H1 (cell line): ENCODE results near the gene METRNL. TPM values are rescaled to one million over a fixed set of nuclear protein-coding genes. Genes with fewer than 3 reads are reported as not detected.

Source experiments
- CTCF ChIA-PET: fragments of 300-600 bp; sonication (Branson Sonifier 250); formaldehyde crosslinking; loops from one replicate; lab custom pipeline; 2021; ENCODE audit not compliant: partially characterized antibody; lab: Charles Lee
- POLR2A ChIA-PET: fragments of 300-600 bp; sonication (Branson Sonifier 250); formaldehyde crosslinking; loops from one replicate; lab custom pipeline; 2021; ENCODE audit warnings: inconsistent platforms; ENCODE audit not compliant: partially characterized antibody; lab: Charles Lee
- DNase-seq, 2 experiments: peaks; one replicate each; pipeline versions ENCODE4 v3.0.0 to v3.0.0-alpha.2; 2010 to 2022; ENCODE audit warnings: low spot score in 2 of 2, low read depth in 1 of 2, mixed read lengths in 1 of 2
- FAIRE-seq: peaks from 2 replicates; lab custom pipeline; 2011; peaks lifted over from hg19 to GRCh38; lab: Jason Lieb, UNC
- H2AFZ ChIP-seq: 2 replicates; pipeline ENCODE4 v1.8.1; 2012; ENCODE audit warnings: low read length, inconsistent platforms
- H2AK5ac ChIP-seq: 2 replicates; pipeline ENCODE4 v1.6.1; 2013; ENCODE audit warnings: low read depth, low read length
- H2BK120ac ChIP-seq: replicated peaks from 2 replicates; pipeline ENCODE3; 2013; ENCODE audit warnings: low read depth, low read length, inconsistent platforms
- H2BK12ac ChIP-seq: 2 replicates; pipeline ENCODE4 v1.6.1; 2013; ENCODE audit warnings: low read depth, low read length
- H2BK15ac ChIP-seq: 2 replicates; pipeline ENCODE4 v1.6.1; 2013; ENCODE audit warnings: low read length
- H2BK20ac ChIP-seq: 2 replicates; pipeline ENCODE4 v1.6.1; 2013; ENCODE audit warnings: low read length
- H2BK5ac ChIP-seq: 2 replicates; pipeline ENCODE4 v1.6.1; 2013; ENCODE audit warnings: low read depth, low read length
- H3K14ac ChIP-seq: 2 replicates; pipeline ENCODE4 v1.6.1; 2013; ENCODE audit warnings: inconsistent platforms; ENCODE audit not compliant: insufficient read length
- H3K18ac ChIP-seq: 2 replicates; pipeline ENCODE4 v1.6.1; 2013; ENCODE audit warnings: low read length; ENCODE audit errors: extremely low read depth
- H3K23ac ChIP-seq: 2 replicates; pipeline ENCODE4 v1.6.1; 2013; ENCODE audit warnings: inconsistent platforms; ENCODE audit not compliant: insufficient read length
- H3K23me2 ChIP-seq: 2 replicates; pipeline ENCODE4 v1.6.1; 2013; ENCODE audit warnings: low read depth, low read length
- H3K27ac ChIP-seq: 2 replicates; pipeline ENCODE4 v1.6.1; 2011; ENCODE audit warnings: low read depth, low read length, inconsistent platforms
- H3K27me3 ChIP-seq, 4 experiments: replicated peaks in 1 of 4; 1 replicate in 1 of 4; 2 replicates in 3 of 4; pipeline versions ENCODE4 v1.6.1 to v1.8.1; 2011 to 2013; ENCODE audit warnings: low read length in 3 of 4, mild to moderate bottlenecking in 3 of 4, inconsistent platforms in 2 of 4, mixed read lengths in 2 of 4, moderate library complexity in 1 of 4; ENCODE audit not compliant: control insufficient read depth in 3 of 4, insufficient read depth in 3 of 4; ENCODE audit errors: extremely low read depth in 1 of 4
- H3K36me3 ChIP-seq, 4 experiments: 2 replicates each; pipeline versions ENCODE4 v1.6.1 to v1.8.1; 2011 to 2013; ENCODE audit warnings: mild to moderate bottlenecking in 4 of 4, low read length in 3 of 4, moderate library complexity in 2 of 4, control low read depth in 1 of 4, inconsistent platforms in 1 of 4; ENCODE audit not compliant: insufficient read depth in 4 of 4, control insufficient read depth in 2 of 4
- H3K4ac ChIP-seq: replicated peaks from 2 replicates; pipeline ENCODE3; 2013; ENCODE audit warnings: low read length, low read depth, mixed read lengths, inconsistent platforms; ENCODE audit not compliant: insufficient read length
- H3K4me1 ChIP-seq, 4 experiments: replicated peaks in 1 of 4; 1 replicate in 1 of 4; 2 replicates in 3 of 4; pipeline versions ENCODE4 v1.6.1 to v1.8.1; 2011 to 2013; ENCODE audit warnings: low read length in 3 of 4, inconsistent platforms in 2 of 4, mixed read lengths in 1 of 4; ENCODE audit not compliant: insufficient read depth in 4 of 4, control insufficient read depth in 3 of 4
- H3K4me2 ChIP-seq, 2 experiments: 2 replicates each; pipeline versions ENCODE4 v1.6.1 to v1.8.1; 2011 to 2013; ENCODE audit warnings: low read depth in 2 of 2, low read length in 2 of 2, control low read depth in 1 of 2, inconsistent platforms in 1 of 2, mild to moderate bottlenecking in 1 of 2; ENCODE audit not compliant: insufficient read depth in 1 of 2
- H3K4me3 ChIP-seq, 4 experiments: fragments of 200-600, 300-600 bp in 1 of 4; sonication (generic), shearing (Covaris generic), sonication (Bioruptor Twin) in 1 of 4; 2 replicates each; pipeline versions ENCODE4 v1.5.1 to v1.8.1; 2011 to 2016; ENCODE audit warnings: low read length in 4 of 4, low read depth in 3 of 4, control low read depth in 2 of 4, inconsistent platforms in 2 of 4, mild to moderate bottlenecking in 2 of 4, mixed read lengths in 1 of 4, moderate library complexity in 1 of 4; ENCODE audit not compliant: insufficient read depth in 2 of 4; ENCODE audit errors: extremely low read depth in 1 of 4
- H3K56ac ChIP-seq: replicated peaks from 2 replicates; pipeline ENCODE3; 2013; ENCODE audit warnings: low read depth, mild to moderate bottlenecking, mixed read lengths, low read length, inconsistent platforms; ENCODE audit not compliant: insufficient read length
- H3K79me1 ChIP-seq: 2 replicates; pipeline ENCODE4 v1.6.1; 2013; ENCODE audit warnings: low read depth, low read length, control low read depth
- H3K79me2 ChIP-seq, 2 experiments: 2 replicates each; pipeline versions ENCODE4 v1.6.1 to v1.8.1; 2012 to 2013; ENCODE audit warnings: low read length in 2 of 2, mild to moderate bottlenecking in 2 of 2, inconsistent platforms in 1 of 2; ENCODE audit not compliant: insufficient read depth in 2 of 2, control insufficient read depth in 1 of 2
- H3K9ac ChIP-seq, 4 experiments: replicated peaks in 1 of 4; 1 replicate in 1 of 4; 2 replicates in 3 of 4; pipeline versions ENCODE4 v1.6.1 to v1.8.1; 2011 to 2013; ENCODE audit warnings: low read depth in 3 of 4, low read length in 3 of 4, control low read depth in 2 of 4, mild to moderate bottlenecking in 2 of 4, moderate library complexity in 2 of 4, inconsistent platforms in 1 of 4; ENCODE audit errors: extremely low read depth in 1 of 4
- H3K9me3 ChIP-seq, 2 experiments: 2 replicates each; pipeline versions ENCODE4 v1.6.1 to v1.8.1; 2012 to 2013; ENCODE audit warnings: mild to moderate bottlenecking in 2 of 2, moderate library complexity in 2 of 2, control low read depth in 1 of 2, inconsistent platforms in 1 of 2, low read depth in 1 of 2, low read length in 1 of 2, mixed read lengths in 1 of 2; ENCODE audit not compliant: insufficient read depth in 2 of 2
- H4K20me1 ChIP-seq, 2 experiments: replicated peaks in 1 of 2; 2 replicates each; pipeline versions ENCODE3 to v1.8.1; 2011 to 2013; ENCODE audit warnings: inconsistent platforms in 2 of 2, low read length in 2 of 2, mild to moderate bottlenecking in 1 of 2; ENCODE audit not compliant: insufficient read depth in 2 of 2, control insufficient read depth in 1 of 2
- H4K5ac ChIP-seq: 2 replicates; pipeline ENCODE4 v1.6.1; 2013; ENCODE audit warnings: low read length, low read depth, mixed read lengths, inconsistent platforms; ENCODE audit not compliant: insufficient read length
- H4K8ac ChIP-seq: 2 replicates; pipeline ENCODE4 v1.8.0; 2013; ENCODE audit warnings: mild to moderate bottlenecking, moderate library complexity, low read length, inconsistent platforms; ENCODE audit not compliant: insufficient read depth; ENCODE audit errors: extremely low read depth
- H4K91ac ChIP-seq: replicated peaks from 2 replicates; pipeline ENCODE3; 2013; ENCODE audit warnings: low read length, mixed read lengths, inconsistent platforms; ENCODE audit not compliant: insufficient read length
- EZH2 ChIP-seq: fragments of 200-600 bp; sonication (generic); IDR thresholded peaks from 2 replicates; pipeline ENCODE4 v1.7.1; 2012; ENCODE audit warnings: low read depth, mild to moderate bottlenecking, moderate library complexity, low read length, inconsistent platforms; ENCODE audit not compliant: severe bottlenecking
- JUND ChIP-seq: IDR thresholded peaks from 2 replicates; pipeline ENCODE4 v1.6.1; 2011; ENCODE audit warnings: mild to moderate bottlenecking, improper control_type of control experiment, low read length
- KDM5A ChIP-seq: fragments of 200-600 bp; IDR thresholded peaks from 2 replicates; pipeline ENCODE4 v1.7.1; 2012; ENCODE audit warnings: mild to moderate bottlenecking, low read length, inconsistent platforms, mixed read lengths
- NRF1 ChIP-seq: IDR thresholded peaks from 2 replicates; pipeline ENCODE4 v1.6.1; 2011; ENCODE audit warnings: mild to moderate bottlenecking, low read depth, low read length, improper control_type of control experiment
- RFX5 ChIP-seq: IDR thresholded peaks from 2 replicates; pipeline ENCODE4 v1.6.1; 2011; ENCODE audit warnings: low read depth, low read length, improper control_type of control experiment, borderline replicate concordance
- SIRT6 ChIP-seq: IDR thresholded peaks from one replicate; pipeline ENCODE4 v1.7.1; 2012; ENCODE audit warnings: low read length, inconsistent platforms
- SP1 ChIP-seq: IDR thresholded peaks from 2 replicates; pipeline ENCODE4 v1.6.1; 2011; ENCODE audit warnings: low read depth, low read length
- SRF ChIP-seq: IDR thresholded peaks from 2 replicates; pipeline ENCODE4 v1.6.1; 2011; ENCODE audit warnings: mild to moderate bottlenecking, low read depth, low read length, moderate library complexity
- TAF1 ChIP-seq: IDR thresholded peaks from 2 replicates; pipeline ENCODE4 v1.6.1; 2011; ENCODE audit warnings: mild to moderate bottlenecking, low read depth, low read length
- YY1 ChIP-seq: IDR thresholded peaks from 2 replicates; pipeline ENCODE4 v1.6.1; 2011; ENCODE audit warnings: low read depth, mild to moderate bottlenecking, low read length
- WGBS, 2 experiments: shearing (Covaris generic) in 1 of 2; methylation state at CpG; one replicate each; pipeline versions ENCODE4 v1.1.6 to v1.1.7; 2013 to 2015; ENCODE audit warnings: low lambda C conversion rate in 2 of 2, mixed read lengths in 2 of 2, inconsistent platforms in 1 of 2, low coverage in 1 of 2, missing lambda C conversion rate in 1 of 2; ENCODE audit not compliant: insufficient replicate concordance in 2 of 2, insufficient coverage in 1 of 2, insufficient read length in 1 of 2; ENCODE audit errors: extremely low coverage in 1 of 2, missing lambda C conversion rate in 1 of 2; 5-methylcytosine and 5-hydroxymethylcytosine counted together
- polyA plus RNA-seq, 7 experiments: library from polyadenylated mRNA; depleted of rRNA in 3 of 7; stranded (reverse) in 5 of 7; unstranded in 2 of 7; fragments of >200 nt in 5 of 7; fragments of 200-250 nt in 2 of 7; gene quantifications; 1 replicate in 5 of 7; 2 replicates in 1 of 7; 4 replicates in 1 of 7; pipeline versions ENCODE4 v1.2.1 to v1.2.3, GENCODE V29; 2011 to 2013; ENCODE audit warnings: missing spikeins in 2 of 7, mixed read lengths in 2 of 7
- total RNA-seq: library from RNA; stranded (reverse); fragmentation: NEBNext Ultra II Directional; extraction: Animal tissue kit (Norgen Biotek cat#: 25700); gene quantifications from 2 replicates; pipeline ENCODE4 v1.2.1, GENCODE V29; 2021
- TF ChIP-seq, protein P1 (sequence below), 3 experiments: IDR thresholded peaks; 1 replicate in 2 of 3; 2 replicates in 1 of 3; pipeline versions ENCODE4 v1.5.1 to v1.6.1; 2011; ENCODE audit warnings: low read length in 3 of 3, mild to moderate bottlenecking in 3 of 3, inconsistent platforms in 2 of 3, low read depth in 1 of 3, moderate library complexity in 1 of 3; ENCODE audit not compliant: insufficient read depth in 1 of 3; ENCODE audit errors: control extremely low read depth in 1 of 3
- TF ChIP-seq, protein P2 (sequence below): IDR thresholded peaks from 2 replicates; pipeline ENCODE4 v1.6.1; 2012; ENCODE audit warnings: inconsistent platforms

METRNL gene
- total and polyA plus RNA-seq, 2 of the 8 experiments (the other 6 are each of a cell fraction or from before 2014, with no cell fraction given): 13.9 to 14.2 TPM

DNA sequence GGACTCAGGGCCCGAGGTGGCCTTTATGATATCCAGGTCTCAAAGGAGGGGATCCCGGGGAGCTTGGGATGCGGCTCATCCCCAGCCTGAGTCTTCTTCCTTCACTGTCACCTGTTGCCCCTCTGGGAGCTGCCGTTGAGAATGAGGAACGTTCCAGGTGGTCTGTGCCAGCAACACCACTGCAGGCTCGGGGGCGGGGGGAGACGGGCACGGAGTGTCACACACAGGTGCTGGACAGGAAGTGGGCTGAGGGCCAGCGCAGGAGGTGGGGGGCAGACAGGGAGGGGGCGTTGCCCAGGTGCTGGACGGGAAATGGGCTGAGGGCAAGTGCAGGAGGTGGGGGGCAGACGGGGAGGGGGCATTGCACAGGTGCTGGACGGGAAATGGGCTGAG lies 28.2 kb downstream of the METRNL start:
- Histone ChIP-seq H3K27me3 (no peaks in the 10 kb centered on the region), H3K56ac (no peak overlapping the region), H4K5ac (no peak overlapping the region), H3K79me1 (no peaks in the 10 kb centered on the region; the same call in 1 of the 2 replicates), H2AK5ac (no peak overlapping the region), H3K9me3 (peaks cover 10 to 35% of the 10 kb centered on the region in 2 experiments; a peak in 3 of 4 replicates), H2AFZ (no peak overlapping the region), H3K9ac (no peak overlapping the region), H2BK120ac (no peak overlapping the region), H2BK20ac (no peak overlapping the region), H2BK5ac (no peak overlapping the region), H2BK15ac (no peak overlapping the region), H3K4ac (no peak overlapping the region), H3K36me3 (no peaks in the 10 kb centered on the region), H4K91ac (no peak overlapping the region), H3K14ac (no peak overlapping the region), H3K23ac (no peak overlapping the region), H3K23me2 (no peaks in the 10 kb centered on the region), H4K8ac (no peak overlapping the region), H3K4me3 (no peak overlapping the region), H3K4me2 (no peak overlapping the region), H3K79me2 (no peaks in the 10 kb centered on the region), H4K20me1 (no peaks in the 10 kb centered on the region), H2BK12ac (no peak overlapping the region), H3K4me1 (peaks cover 0 to 5% (median 0%) of the 10 kb centered on the region in 4 experiments; a peak in 3 of 7 replicates), H3K18ac (no peak overlapping the region), H3K27ac (no peak overlapping the region)
- FAIRE-seq (no peak), DNase-seq (no peak)
- CTCF ChIA-PET: interaction anchor here (1.2 to 3.7 kb wide), 2 partner anchors 10 kb away, joined by 3 to 18 read pairs; no protein-coding TSS in a partner anchor
- WGBS, 2 experiments: 74% methylated on average over 9 of the region's 14 CpGs; no CpG with 5 or more reads in 1 of the 2 experiments
- POLR2A ChIA-PET: no interaction called here
- no peak for TF ChIP-seq EZH2
- no peak for TF ChIP-seq SRF
- TF ChIP-seq SIRT6: no peak
- TF ChIP-seq SP1: no peak
- TF ChIP-seq NRF1: no peak
- TF ChIP-seq, protein P1, sequence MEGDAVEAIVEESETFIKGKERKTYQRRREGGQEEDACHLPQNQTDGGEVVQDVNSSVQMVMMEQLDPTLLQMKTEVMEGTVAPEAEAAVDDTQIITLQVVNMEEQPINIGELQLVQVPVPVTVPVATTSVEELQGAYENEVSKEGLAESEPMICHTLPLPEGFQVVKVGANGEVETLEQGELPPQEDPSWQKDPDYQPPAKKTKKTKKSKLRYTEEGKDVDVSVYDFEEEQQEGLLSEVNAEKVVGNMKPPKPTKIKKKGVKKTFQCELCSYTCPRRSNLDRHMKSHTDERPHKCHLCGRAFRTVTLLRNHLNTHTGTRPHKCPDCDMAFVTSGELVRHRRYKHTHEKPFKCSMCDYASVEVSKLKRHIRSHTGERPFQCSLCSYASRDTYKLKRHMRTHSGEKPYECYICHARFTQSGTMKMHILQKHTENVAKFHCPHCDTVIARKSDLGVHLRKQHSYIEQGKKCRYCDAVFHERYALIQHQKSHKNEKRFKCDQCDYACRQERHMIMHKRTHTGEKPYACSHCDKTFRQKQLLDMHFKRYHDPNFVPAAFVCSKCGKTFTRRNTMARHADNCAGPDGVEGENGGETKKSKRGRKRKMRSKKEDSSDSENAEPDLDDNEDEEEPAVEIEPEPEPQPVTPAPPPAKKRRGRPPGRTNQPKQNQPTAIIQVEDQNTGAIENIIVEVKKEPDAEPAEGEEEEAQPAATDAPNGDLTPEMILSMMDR (IDR thresholded peaks at IDR 0.05; ENCODE audit: control extremely low read depth in 1 of 3, insufficient read depth in 1 of 3, low read depth in 1 of 3, low read length in 3 of 3): no peak
- no peak for TF ChIP-seq KDM5A
- TF ChIP-seq JUND: no peak
- TF ChIP-seq, protein P2, sequence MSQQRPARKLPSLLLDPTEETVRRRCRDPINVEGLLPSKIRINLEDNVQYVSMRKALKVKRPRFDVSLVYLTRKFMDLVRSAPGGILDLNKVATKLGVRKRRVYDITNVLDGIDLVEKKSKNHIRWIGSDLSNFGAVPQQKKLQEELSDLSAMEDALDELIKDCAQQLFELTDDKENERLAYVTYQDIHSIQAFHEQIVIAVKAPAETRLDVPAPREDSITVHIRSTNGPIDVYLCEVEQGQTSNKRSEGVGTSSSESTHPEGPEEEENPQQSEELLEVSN: no peak
- no peak for TF ChIP-seq YY1
- TF ChIP-seq TAF1: no peak
- no peak for TF ChIP-seq RFX5
